NCI-H1105 (cell line): ENCODE results near the gene PPP6C.
"Not testable (repeated sequence)": the region's sequence is repeated elsewhere in the genome, so short reads cannot be mapped to it uniquely, and the experiment has no call there.

Experiments
- DNase-seq: peaks from one replicate; lab custom pipeline; 2025; lab: John Stamatoyannopoulos, UW

The PPP6C gene

GRCh38 chr9:125189361-125190289 lies at the start of gene PPP6C:
Gene PPP6C, minus strand, starts transcription at chr9:125189803. Its CDS starts 85 bp downstream, at chr9:125189718.
- DNase-seq, result peak; percentile 95

- DNase-seq, result no peak
These were observed 49.4 kb upstream of the PPP6C start for GRCh38 chr9:125238915-125239446.

GRCh38 chr9:125238127-125238914 lies 48.7 kb upstream of the PPP6C start:
- DNase-seq, result no peak

GRCh38 chr9:125236520-125237159 lies 47.0 kb upstream of the PPP6C start:
- not testable (repeated sequence) for DNase-seq

GRCh38 chr9:125235804-125236519 lies 46.4 kb upstream of the PPP6C start:
- no peak for DNase-seq

GRCh38 chr9:125234099-125234498 lies 44.5 kb upstream of the PPP6C start:
- DNase-seq, result not testable (repeated sequence)

- DNase-seq, result no peak
These were observed 44.1 kb upstream of the PPP6C start for GRCh38 chr9:125233678-125234077.

- DNase-seq, result no peak
These were observed 38.2 kb upstream of the PPP6C start for GRCh38 chr9:125227761-125228160.

- not testable (repeated sequence) for DNase-seq
These were observed 35.3 kb upstream of the PPP6C start for GRCh38 chr9:125224858-125225257.

- DNase-seq, result no peak
These were observed 29.0 kb upstream of the PPP6C start for GRCh38 chr9:125218621-125219020.

- DNase-seq, result no peak
These were observed 24.6 kb upstream of the PPP6C start for GRCh38 chr9:125214186-125214585.

GRCh38 chr9:125204477-125204876 lies 14.9 kb upstream of the PPP6C start:
- no peak for DNase-seq

GRCh38 chr9:125202846-125203618 lies 13.4 kb upstream of the PPP6C start:
- DNase-seq, result no peak

- peak; percentile 87 for DNase-seq
These were observed 10.8 kb upstream of the PPP6C start, which contains the start of gene RABEPK for GRCh38 chr9:125200216-125201047. Gene RABEPK, plus strand, starts transcription at chr9:125200542. Its CDS starts 2,472 bp downstream, at chr9:125203014.

- not testable (repeated sequence) for DNase-seq
These were observed 6.0 kb upstream of the PPP6C start for GRCh38 chr9:125195591-125195990.

GRCh38 chr9:125194466-125194865 lies 4.9 kb upstream of the PPP6C start:
- DNase-seq, result not testable (repeated sequence)

- DNase-seq, result no peak
These were observed 778 bp upstream of the PPP6C start for GRCh38 chr9:125190361-125190801.

GRCh38 chr9:125189011-125189360 lies 617 bp downstream of the PPP6C start:
- no peak for DNase-seq

GRCh38 chr9:125183561-125183960 lies 6.0 kb downstream of the PPP6C start:
- DNase-seq, result no peak

- no peak for DNase-seq
These were observed 6.5 kb downstream of the PPP6C start for GRCh38 chr9:125183054-125183453.
